Skin epidermis (tissue), 12 donors: Measurements from ENCODE around the gene BMF.
A peak's percentile ranks its signal among the peaks of the same experiment; 100 is the strongest.

Experiments
- H3K27ac ChIP-seq, 21 experiments: fragments of 200-600 bp; sonication (generic) in 11 of 21; one replicate each; pipeline ENCODE4 v1.5.0; 2020; ENCODE audit warnings: mild to moderate bottlenecking in 3 of 21, inconsistent platforms in 2 of 21, moderate library complexity in 2 of 21
- H3K4me3 ChIP-seq, 7 experiments: fragments of 200-600 bp; sonication (generic) in 2 of 7; one replicate each; pipeline ENCODE4 v1.5.0; 2020; ENCODE audit warnings: inconsistent platforms in 2 of 7, mild to moderate bottlenecking in 2 of 7, moderate library complexity in 1 of 7

The BMF gene

DNA sequence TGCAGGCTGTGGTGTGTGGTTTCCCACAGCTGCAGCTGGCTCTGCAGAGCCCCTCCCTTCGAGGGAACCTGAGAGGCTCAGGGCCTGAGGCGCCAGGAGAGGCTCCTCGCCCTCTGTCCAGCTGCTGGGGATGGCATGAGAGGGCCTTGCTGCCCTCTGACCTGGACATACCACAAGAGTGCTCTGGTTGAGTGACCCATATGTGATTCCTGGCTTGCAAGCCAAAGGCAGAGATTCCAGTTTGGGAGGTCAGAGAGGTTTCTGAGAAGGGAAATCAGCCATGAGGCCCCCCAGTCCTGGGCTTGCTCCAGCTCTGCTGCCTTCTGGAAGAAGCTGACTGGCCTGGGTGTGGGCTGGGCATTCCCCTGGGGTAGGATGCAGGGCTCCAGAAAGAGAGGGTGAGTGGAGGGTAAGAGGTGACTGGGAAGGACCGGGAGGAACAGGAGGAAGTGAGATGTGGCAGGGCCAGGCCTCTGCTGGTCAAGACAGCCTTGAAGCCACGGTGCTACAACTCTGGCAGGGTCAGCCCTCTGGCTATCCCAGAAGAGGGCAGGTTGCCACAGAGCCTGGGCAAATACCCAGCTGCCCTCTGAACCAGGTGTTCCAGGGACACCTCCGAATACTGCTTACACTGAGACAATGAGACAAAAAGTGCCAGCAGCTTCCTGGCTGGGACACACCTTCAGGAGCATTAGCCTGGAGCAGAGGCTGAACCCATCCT, 53.7 kb downstream of the BMF start:
- H3K27ac ChIP-seq, result peak overlapping the region in 8 of 21 experiments; percentile 9 to 81 (median 27)

DNA sequence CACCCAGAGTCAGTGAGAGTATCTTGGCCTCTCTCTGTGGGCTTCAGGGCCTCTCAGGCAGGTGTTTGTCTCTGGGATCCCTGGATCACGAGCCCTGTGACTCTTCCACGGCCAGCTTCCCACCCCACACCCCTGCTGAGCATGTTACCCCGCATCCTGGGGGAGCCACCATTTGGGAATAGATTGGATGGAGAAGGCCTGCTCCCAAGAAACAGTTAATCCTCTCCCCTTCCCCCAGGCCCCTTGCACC, 54.1 kb downstream of the BMF start:
- H3K4me3 ChIP-seq, result no peak overlapping the region
- peak overlapping the region in 2 of 21 experiments; percentile 16 to 81 for H3K27ac ChIP-seq

More for the DNA sequence above, 53.7 kb downstream of the BMF start:
- no peak overlapping the region for H3K4me3 ChIP-seq

GRCh38 chr15:40053831-40054604, 54.7 kb downstream of the BMF start:
- peak overlapping the region in 2 of 21 experiments; percentile 16 to 81 for H3K27ac ChIP-seq
- no peak overlapping the region for H3K4me3 ChIP-seq

GRCh38 chr15:40053079-40053830, 55.4 kb downstream of the BMF start:
- peak overlapping the region in 1 of 21 experiments; percentile 81 for H3K27ac ChIP-seq

DNA sequence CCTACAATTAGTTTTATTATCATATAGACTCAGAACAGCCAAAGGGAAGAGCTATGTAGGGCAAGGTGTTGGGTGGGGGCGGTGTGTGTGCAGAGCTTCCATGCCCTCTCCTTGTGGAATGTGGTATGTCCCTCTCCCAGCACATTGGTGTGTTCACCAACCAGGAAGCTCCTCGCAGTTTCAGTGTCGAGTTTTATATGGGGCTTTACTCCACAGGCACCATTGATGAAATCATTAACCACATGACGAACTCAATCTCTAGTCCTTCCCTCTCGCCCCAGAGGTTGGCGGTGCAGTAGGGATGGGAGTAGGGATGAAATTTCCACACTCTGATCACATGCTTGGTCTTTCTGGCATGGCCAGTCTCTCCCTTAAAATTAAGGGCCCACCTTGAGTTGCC, 56.1 kb downstream of the BMF start:
- no peak overlapping the region for H3K27ac ChIP-seq

More at GRCh38 chr15:40053079-40053830, 55.4 kb downstream of the BMF start:
- no peak overlapping the region for H3K4me3 ChIP-seq

GRCh38 chr15:40051616-40052415, 56.9 kb downstream of the BMF start:
- no peak overlapping the region for H3K27ac ChIP-seq
- no peak overlapping the region for H3K4me3 ChIP-seq

More for the DNA sequence above, 56.1 kb downstream of the BMF start:
- H3K4me3 ChIP-seq, result no peak overlapping the region

DNA sequence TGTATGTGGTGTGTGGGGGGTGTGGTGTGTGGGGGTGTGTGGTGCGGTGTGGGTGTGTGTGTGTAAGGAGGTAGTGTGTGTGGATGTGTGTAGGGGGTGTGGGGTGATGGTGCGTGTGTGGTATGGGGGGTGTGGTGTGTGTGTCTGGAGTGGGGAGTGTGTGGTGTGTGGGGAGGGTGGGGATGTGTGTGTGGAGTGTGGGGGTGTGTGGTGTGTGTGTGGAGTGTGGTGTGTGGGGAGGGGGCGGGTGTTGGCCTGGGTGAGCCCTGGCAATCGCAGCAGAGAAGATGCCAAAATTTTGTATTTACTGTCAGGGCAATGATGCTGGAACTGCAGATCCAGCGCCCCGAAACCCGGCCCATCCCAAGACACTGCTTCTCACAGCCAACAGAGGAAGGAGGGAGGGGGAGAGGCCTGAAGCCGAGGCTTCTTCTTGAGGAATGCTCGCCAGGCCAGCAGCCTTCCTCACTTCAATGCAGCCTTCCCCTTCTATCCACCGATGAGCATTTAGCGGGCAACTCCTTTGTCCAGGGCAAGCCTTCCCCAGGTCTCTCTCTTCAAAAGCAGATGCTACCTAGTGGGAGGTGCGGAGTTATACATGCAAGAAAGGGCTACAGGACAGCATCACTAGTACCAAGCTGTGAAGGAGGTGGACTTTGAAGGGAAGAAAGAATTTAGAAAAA, 57.8 kb downstream of the BMF start:
- Histone ChIP-seq H3K27ac (no peak overlapping the region), H3K4me3 (no peak overlapping the region)

GRCh38 chr15:40048926-40049475, 59.7 kb downstream of the BMF start:
- H3K27ac ChIP-seq, result peak overlapping the region in 17 of 21 experiments; percentile 20 to 91 (median 74)
- no peak overlapping the region for H3K4me3 ChIP-seq

- Histone ChIP-seq H3K27ac (peak overlapping the region in 18 of 21 experiments; percentile 20 to 91 (median 74)), H3K4me3 (no peak overlapping the region)
Measured at GRCh38 chr15:40048211-40048792, 60.4 kb downstream of the BMF start.

GRCh38 chr15:40047415-40048210, 61.1 kb downstream of the BMF start:
- Histone ChIP-seq H3K4me3 (no peak overlapping the region), H3K27ac (peak overlapping the region in 20 of 21 experiments; percentile 36 to 91 (median 74))

- H3K27ac ChIP-seq, result peak overlapping the region in 20 of 21 experiments; percentile 9 to 91 (median 74)
- H3K4me3 ChIP-seq, result no peak overlapping the region
Measured at GRCh38 chr15:40046721-40047414, 61.8 kb downstream of the BMF start.

DNA sequence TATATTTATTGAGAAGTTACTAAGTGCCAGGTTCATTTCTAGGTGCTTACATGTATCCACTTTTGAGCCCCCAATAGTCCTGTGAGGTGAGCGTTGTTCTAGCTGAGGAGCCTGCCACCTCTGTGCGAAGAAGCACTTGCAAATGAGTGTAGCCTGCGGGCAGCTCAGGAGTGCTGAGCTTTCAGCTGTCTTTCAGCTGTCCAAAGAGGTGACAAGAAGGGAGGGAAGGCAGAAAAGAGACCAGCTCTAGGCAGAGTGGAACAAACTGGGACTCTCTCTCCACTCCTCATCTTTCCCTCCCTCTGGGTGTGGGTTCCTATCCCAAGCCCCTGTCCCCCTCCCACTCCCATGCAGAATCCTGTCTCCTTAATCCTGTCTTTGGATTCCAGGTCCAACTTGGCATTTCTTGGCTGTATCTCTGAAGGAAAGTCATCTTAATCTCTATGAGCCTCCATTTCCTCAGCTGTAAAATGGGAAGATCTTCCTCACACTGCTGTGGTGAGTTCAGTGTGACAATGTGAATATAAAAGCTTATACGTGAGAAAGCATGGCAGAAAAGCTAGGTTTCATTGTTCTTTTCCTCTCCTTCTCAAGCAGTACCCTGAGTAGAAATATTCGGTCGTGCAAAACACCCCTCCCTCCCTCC, 63.0 kb downstream of the BMF start:
- Histone ChIP-seq H3K27ac (peak overlapping the region in 8 of 21 experiments; percentile 1 to 91 (median 50)), H3K4me3 (no peak overlapping the region)

- Histone ChIP-seq H3K27ac (peak overlapping the region in 13 of 21 experiments; percentile 1 to 91 (median 38)), H3K4me3 (no peak overlapping the region)
Measured at GRCh38 chr15:40044717-40045571, 63.7 kb downstream of the BMF start.

DNA sequence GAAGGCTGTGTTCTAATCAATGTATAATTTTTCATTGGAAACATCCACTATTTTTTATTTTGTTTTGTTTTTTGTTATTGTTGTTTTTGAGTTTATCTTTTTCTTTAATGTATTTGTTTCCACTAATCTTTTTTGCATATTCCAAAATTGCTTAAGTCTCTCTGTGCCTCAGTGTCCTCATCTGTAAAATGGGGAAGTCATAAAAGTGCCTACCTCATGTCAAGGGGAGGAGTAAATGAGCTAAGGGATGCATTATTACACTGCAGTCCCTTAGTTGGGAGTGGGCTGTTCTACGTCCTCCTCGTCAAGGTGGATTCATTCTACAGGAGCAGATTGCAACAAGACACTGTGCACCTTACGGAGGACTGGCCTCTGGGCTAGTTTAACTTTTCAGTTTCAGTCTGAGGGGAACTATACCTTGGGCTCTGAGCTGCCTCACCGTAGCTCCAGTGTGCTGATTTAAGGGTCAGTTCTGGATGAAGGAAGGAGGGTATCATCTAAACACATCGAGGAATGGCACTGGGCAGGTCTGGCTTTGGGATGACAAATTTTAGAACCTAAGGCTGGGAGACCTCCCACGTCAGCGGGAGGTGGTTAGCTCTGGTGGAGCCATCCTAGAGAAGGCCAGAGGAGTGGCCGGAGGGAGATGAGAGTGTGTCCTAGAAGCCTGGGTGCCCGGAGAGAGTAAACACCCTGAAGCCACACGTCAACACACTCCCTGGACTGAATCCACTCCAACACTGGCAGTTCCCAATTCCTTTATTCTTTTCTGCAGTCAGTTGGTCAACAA, 64.6 kb downstream of the BMF start:
- Histone ChIP-seq H3K27ac (peak overlapping the region in 8 of 21 experiments; percentile 1 to 91 (median 44)), H3K4me3 (no peak overlapping the region)
